GM12878 (cell line): ENCODE measurements around the gene DMPK. TPM values are rescaled to one million over a fixed set of nuclear protein-coding genes. Genes with fewer than 3 reads are reported as not detected.

ENCODE experiments used
- ATAC-seq: fragments of 200-7000 bp; cut with Tn5 transposase; 3 replicates; pipeline ENCODE4 v1.9.1; 2020; ENCODE audit warnings: mild to moderate bottlenecking, moderate library complexity
- BruUV-seq: library from RNA; stranded (reverse); fragments of 400-500 nt; replicated peaks from 2 replicates; lab custom pipeline; 2021; lab: Mats Ljungman, UMichigan
- CTCF ChIA-PET: fragments of 300-600 bp; sonication (Branson Sonifier 250); formaldehyde crosslinking; extraction: SDS; loops from one replicate; lab custom pipeline; 2021; ENCODE audit warnings: inconsistent platforms; lab: Yijun Ruan, JAX
- POLR2A ChIA-PET: fragments of 350-600 bp; formaldehyde crosslinking; extraction: SDS; loops from one replicate; lab custom pipeline; 2021; ENCODE audit warnings: inconsistent platforms; lab: Charles Lee
- RAD21 ChIA-PET: fragments of 300-600 bp; sonication (Branson Sonifier 250); formaldehyde crosslinking; loops from one replicate; lab custom pipeline; 2023; ENCODE audit warnings: antibody characterized with exemption; ENCODE audit not compliant: unreplicated experiment; lab: Charles Lee
- SMC1A ChIA-PET: fragments of 300-600 bp; sonication (Branson Sonifier 250); formaldehyde crosslinking; loops from one replicate; lab custom pipeline; 2023; ENCODE audit not compliant: unreplicated experiment, uncharacterized antibody; lab: Charles Lee
- DNase-seq: peaks from one replicate; pipeline ENCODE4 v3.0.0-alpha.2; 2011; ENCODE audit warnings: low read depth, low spot score
- FAIRE-seq: peaks from 3 replicates; lab custom pipeline; 2011; peaks lifted over from hg19 to GRCh38; lab: Jason Lieb, UNC
- H2AFZ ChIP-seq: 2 replicates; pipeline ENCODE4 v1.6.0; 2011; ENCODE audit warnings: low read depth, low read length, control low read depth; ENCODE audit not compliant: control insufficient read depth
- H3K27ac ChIP-seq: 2 replicates; pipeline ENCODE4 v1.5.1; 2011; ENCODE audit warnings: control low read depth; ENCODE audit not compliant: control insufficient read depth, insufficient read depth
- H3K27me3 ChIP-seq, 2 experiments: replicated peaks in 1 of 2; 2 replicates each; pipeline versions ENCODE4 v1.6.0 to v1.6.1; 2011; ENCODE audit warnings: low read length in 1 of 2; ENCODE audit not compliant: control insufficient read depth in 2 of 2, insufficient read depth in 2 of 2
- H3K36me3 ChIP-seq, 2 experiments: 2 replicates each; pipeline ENCODE4 v1.5.1; 2011; ENCODE audit warnings: low read length in 1 of 2; ENCODE audit not compliant: control insufficient read depth in 2 of 2, insufficient read depth in 2 of 2
- H3K4me1 ChIP-seq: 2 replicates; pipeline ENCODE4 v1.6.1; 2011; ENCODE audit warnings: mild to moderate bottlenecking, low read length, moderate library complexity, mixed read lengths; ENCODE audit not compliant: control insufficient read depth, insufficient read depth
- H3K4me2 ChIP-seq: 2 replicates; pipeline ENCODE4 v1.6.0; 2011; ENCODE audit warnings: control low read depth; ENCODE audit not compliant: control insufficient read depth, insufficient read depth
- H3K4me3 ChIP-seq: fragments of 200-600 bp; sonication (generic); 2 replicates; pipeline ENCODE4 v1.5.1; 2016
- H3K79me2 ChIP-seq: 2 replicates; pipeline ENCODE4 v1.6.0; 2011; ENCODE audit warnings: low read length; ENCODE audit not compliant: control insufficient read depth, insufficient read depth
- H3K9ac ChIP-seq: 2 replicates; pipeline ENCODE4 v1.8.0; 2011; ENCODE audit warnings: low read length, control low read depth, mixed read lengths; ENCODE audit not compliant: control insufficient read depth, insufficient read depth
- H3K9me3 ChIP-seq: replicated peaks from 3 replicates; pipeline ENCODE4 v1.5.1; 2011; ENCODE audit warnings: mild to moderate bottlenecking, low read length; ENCODE audit not compliant: control insufficient read depth, insufficient read depth
- H4K20me1 ChIP-seq: 2 replicates; pipeline ENCODE4 v1.6.0; 2011; ENCODE audit not compliant: control insufficient read depth, insufficient read depth
- GABPA ChIP-seq: IDR thresholded peaks from 2 replicates; pipeline ENCODE4 v1.6.1; 2014; ENCODE audit warnings: antibody characterized with exemption, low read depth, mild to moderate bottlenecking, inconsistent platforms
- MEF2A ChIP-seq: IDR thresholded peaks from 2 replicates; pipeline ENCODE4 v1.6.1; 2011; ENCODE audit warnings: low read depth, mild to moderate bottlenecking, low read length, moderate library complexity; ENCODE audit not compliant: insufficient read depth
- POU2F2 ChIP-seq: IDR thresholded peaks from 3 replicates; pipeline ENCODE4 v1.6.1; 2011; ENCODE audit warnings: low read depth, mild to moderate bottlenecking, low read length, borderline replicate concordance
- WGBS: methylation state at CpG from one replicate; pipeline ENCODE4 v1.1.6; 2016; ENCODE audit warnings: low lambda C conversion rate; ENCODE audit not compliant: insufficient replicate concordance, insufficient coverage; ENCODE audit errors: missing lambda C conversion rate; 5-methylcytosine and 5-hydroxymethylcytosine counted together
- in situ Hi-C: fragments of 300-500 bp; cut with MboI; formaldehyde crosslinking; loops from 9 replicates; pipeline ENCODE4 v1.14.3; 2018; ENCODE audit warnings: mixed read lengths
- intact Hi-C: fragments of 100-400 bp; cut with micrococcal nuclease; formaldehyde crosslinking; loops from one replicate; pipeline ENCODE4 v1.14.2; 2022; ENCODE audit not compliant: unreplicated experiment
- polyA plus RNA-seq, 11 experiments: library from polyadenylated mRNA; depleted of rRNA in 4 of 11; unstranded in 6 of 11; stranded (reverse) in 5 of 11; fragments of >200 nt; fragmentation: Nextera tagmentation in 4 of 11; fragmentation: Illumina TruSeq in 1 of 11; extraction: Ambion mirVana in 4 of 11; extraction: Trizol in 1 of 11; gene quantifications; 1 replicate in 1 of 11; 2 replicates in 10 of 11; pipeline versions ENCODE4 v1.2.1 to v1.2.3, GENCODE V29; 2011 to 2016; ENCODE audit warnings: inconsistent platforms in 2 of 11, missing spikeins in 2 of 11, low read depth in 1 of 11
- total RNA-seq, 4 experiments: library from RNA; depleted of rRNA in 3 of 4; stranded (reverse); fragments of >200 nt in 3 of 4; fragmentation: Illumina TruSeq in 1 of 4; extraction: Trizol in 1 of 4; gene quantifications; 2 replicates each; pipeline versions ENCODE4 v1.2.1 to v1.2.3, GENCODE V29; 2013 to 2021
- TF ChIP-seq, protein P1 (sequence below): IDR thresholded peaks from 2 replicates; pipeline ENCODE4 v1.6.1; 2012; ENCODE audit warnings: improper control_type of control experiment, low read depth, low read length; ENCODE audit not compliant: insufficient replicate concordance
- TF ChIP-seq, protein P2 (sequence below): IDR thresholded peaks from 2 replicates; pipeline ENCODE4 v1.6.1; 2012; ENCODE audit warnings: low read depth, low read length, improper control_type of control experiment

Gene DMPK
- total and polyA plus RNA-seq, 10 of the 15 experiments (the other 5 are each of a cell fraction or from before 2014, with no cell fraction given) = 0.60 to 33.6 (median 5.2) TPM

DNA sequence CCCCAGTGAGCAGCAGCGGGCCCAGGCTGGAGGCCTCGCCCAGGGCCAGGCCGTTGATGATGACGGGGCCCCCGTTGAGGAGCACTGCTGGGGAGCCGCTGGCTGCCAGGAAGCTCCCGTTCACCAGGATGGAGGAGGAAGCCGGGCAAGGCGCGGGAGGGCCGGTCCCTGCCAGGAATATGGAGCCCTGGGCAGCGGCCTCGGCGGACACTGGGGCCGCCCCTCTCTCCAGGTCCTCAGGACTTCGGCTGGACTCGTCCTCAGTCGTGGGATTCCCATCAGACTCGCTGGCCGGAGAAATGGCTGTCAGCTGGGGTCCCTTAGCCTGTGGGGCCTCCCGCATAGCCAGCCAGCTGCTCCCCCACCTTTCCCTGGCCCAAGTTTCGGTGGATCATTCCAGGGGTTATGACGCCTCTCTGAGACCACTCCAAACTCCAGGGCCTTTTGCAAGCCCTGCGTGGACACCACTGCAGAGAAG, 15.4 kb downstream of the DMPK start (continued):
- TF ChIP-seq, protein P1, sequence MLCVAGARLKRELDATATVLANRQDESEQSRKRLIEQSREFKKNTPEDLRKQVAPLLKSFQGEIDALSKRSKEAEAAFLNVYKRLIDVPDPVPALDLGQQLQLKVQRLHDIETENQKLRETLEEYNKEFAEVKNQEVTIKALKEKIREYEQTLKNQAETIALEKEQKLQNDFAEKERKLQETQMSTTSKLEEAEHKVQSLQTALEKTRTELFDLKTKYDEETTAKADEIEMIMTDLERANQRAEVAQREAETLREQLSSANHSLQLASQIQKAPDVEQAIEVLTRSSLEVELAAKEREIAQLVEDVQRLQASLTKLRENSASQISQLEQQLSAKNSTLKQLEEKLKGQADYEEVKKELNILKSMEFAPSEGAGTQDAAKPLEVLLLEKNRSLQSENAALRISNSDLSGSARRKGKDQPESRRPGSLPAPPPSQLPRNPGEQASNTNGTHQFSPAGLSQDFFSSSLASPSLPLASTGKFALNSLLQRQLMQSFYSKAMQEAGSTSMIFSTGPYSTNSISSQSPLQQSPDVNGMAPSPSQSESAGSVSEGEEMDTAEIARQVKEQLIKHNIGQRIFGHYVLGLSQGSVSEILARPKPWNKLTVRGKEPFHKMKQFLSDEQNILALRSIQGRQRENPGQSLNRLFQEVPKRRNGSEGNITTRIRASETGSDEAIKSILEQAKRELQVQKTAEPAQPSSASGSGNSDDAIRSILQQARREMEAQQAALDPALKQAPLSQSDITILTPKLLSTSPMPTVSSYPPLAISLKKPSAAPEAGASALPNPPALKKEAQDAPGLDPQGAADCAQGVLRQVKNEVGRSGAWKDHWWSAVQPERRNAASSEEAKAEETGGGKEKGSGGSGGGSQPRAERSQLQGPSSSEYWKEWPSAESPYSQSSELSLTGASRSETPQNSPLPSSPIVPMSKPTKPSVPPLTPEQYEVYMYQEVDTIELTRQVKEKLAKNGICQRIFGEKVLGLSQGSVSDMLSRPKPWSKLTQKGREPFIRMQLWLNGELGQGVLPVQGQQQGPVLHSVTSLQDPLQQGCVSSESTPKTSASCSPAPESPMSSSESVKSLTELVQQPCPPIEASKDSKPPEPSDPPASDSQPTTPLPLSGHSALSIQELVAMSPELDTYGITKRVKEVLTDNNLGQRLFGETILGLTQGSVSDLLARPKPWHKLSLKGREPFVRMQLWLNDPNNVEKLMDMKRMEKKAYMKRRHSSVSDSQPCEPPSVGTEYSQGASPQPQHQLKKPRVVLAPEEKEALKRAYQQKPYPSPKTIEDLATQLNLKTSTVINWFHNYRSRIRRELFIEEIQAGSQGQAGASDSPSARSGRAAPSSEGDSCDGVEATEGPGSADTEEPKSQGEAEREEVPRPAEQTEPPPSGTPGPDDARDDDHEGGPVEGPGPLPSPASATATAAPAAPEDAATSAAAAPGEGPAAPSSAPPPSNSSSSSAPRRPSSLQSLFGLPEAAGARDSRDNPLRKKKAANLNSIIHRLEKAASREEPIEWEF = no peak
- TF ChIP-seq, all 136 proteins: peak for 0

DNA sequence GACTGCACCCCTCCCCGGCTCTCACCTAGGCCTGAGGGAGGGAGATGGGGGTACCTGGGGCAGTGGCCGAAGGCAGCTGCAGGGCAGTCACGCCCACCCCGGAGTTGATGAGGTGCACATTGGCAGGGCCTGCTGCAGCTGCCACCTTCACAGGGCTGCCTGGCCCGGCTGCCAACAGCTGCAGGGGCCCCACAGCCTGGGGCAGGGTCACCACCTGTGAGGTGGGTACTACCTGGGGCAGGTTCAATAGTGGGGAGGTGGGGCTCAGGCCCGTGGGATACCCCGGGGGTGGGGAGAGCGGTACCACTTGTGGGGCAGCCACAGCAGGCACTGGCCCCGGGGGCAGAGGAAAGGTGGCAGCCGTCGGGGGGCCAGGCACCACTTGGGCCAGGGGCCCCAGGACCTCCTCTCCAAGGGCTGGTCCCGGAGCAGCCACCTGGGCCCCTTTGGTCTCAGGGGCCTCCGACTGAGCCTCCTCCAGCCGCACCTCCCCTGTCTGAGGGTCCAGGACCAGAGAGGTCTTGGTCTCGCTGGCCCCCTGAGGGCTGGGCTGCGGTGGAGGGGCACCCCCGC, 15.9 kb downstream of the DMPK start:
- no peaks in the 10 kb centered on the region for H3K36me3 ChIP-seq
- H4K20me1 ChIP-seq = no peaks in the 10 kb centered on the region
- RAD21 ChIA-PET = no interaction called here
- in situ Hi-C loops = no loop called here
- CTCF ChIA-PET = no interaction called here
- peaks cover 4% of the 10 kb centered on the region for H3K4me1 ChIP-seq
- ATAC-seq = no peak
- H3K9me3 ChIP-seq = no peaks in the 10 kb centered on the region
- H3K4me3 ChIP-seq = no peak overlapping the region
- 84% methylated on average over 16 of the region's 17 CpGs for WGBS
- BruUV-seq = no TSS peak
- no peak overlapping the region for H2AFZ ChIP-seq
- intact Hi-C loops = loop anchor here (5.0 kb wide), 2 partner anchors 34 to 74 kb away; partner anchors contain the start of genes FBXO46, MEIOSIN, QPCTL and SNRPD2
- no peaks in the 10 kb centered on the region; the same call in 1 of the 2 replicates for H3K79me2 ChIP-seq
- TF ChIP-seq GABPA (no peak), MEF2A (no peak), POU2F2 (no peak)
- TF ChIP-seq, protein P2, sequence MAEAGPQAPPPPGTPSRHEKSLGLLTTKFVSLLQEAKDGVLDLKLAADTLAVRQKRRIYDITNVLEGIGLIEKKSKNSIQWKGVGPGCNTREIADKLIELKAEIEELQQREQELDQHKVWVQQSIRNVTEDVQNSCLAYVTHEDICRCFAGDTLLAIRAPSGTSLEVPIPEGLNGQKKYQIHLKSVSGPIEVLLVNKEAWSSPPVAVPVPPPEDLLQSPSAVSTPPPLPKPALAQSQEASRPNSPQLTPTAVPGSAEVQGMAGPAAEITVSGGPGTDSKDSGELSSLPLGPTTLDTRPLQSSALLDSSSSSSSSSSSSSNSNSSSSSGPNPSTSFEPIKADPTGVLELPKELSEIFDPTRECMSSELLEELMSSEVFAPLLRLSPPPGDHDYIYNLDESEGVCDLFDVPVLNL = no peak
- H3K9ac ChIP-seq = no peak overlapping the region
- SMC1A ChIA-PET = no interaction called here
- no peak overlapping the region for H3K4me2 ChIP-seq
- POLR2A ChIA-PET = no interaction called here
- no peak overlapping the region for H3K27ac ChIP-seq
- no peak for FAIRE-seq
- no peaks in the 10 kb centered on the region for H3K27me3 ChIP-seq
- no peak for DNase-seq
